Islet precursor cell (in vitro differentiated cells): ENCODE measurements around the gene OPN4.
A peak's percentile ranks its signal among the peaks of the same experiment; 100 is the strongest.

Source experiments
- DNase-seq: peaks from one replicate; pipeline ENCODE4 v3.0.0-alpha.2; 2018

The OPN4 gene

GRCh38 chr10:86662186-86663045 lies 8.1 kb downstream of the OPN4 start:
- DNase-seq = no peak

GRCh38 chr10:86663046-86663345 lies 8.6 kb downstream of the OPN4 start:
- DNase-seq = no peak

- DNase-seq = no peak
Observed at GRCh38 chr10:86663576-86664339, 9.4 kb downstream of the OPN4 start.

GRCh38 chr10:86664341-86665217 lies 10.2 kb downstream of the OPN4 start:
- no peak for DNase-seq

- no peak for DNase-seq
Observed at GRCh38 chr10:86665218-86665607, 10.9 kb downstream of the OPN4 start.

GRCh38 chr10:86665868-86666267 lies 11.5 kb downstream of the OPN4 start:
- peak; percentile 85 for DNase-seq

GRCh38 chr10:86666538-86666937 lies 12.2 kb downstream of the OPN4 start:
- no peak for DNase-seq

GRCh38 chr10:86667421-86668181 lies 13.3 kb downstream of the OPN4 start:
- DNase-seq = no peak

GRCh38 chr10:86668297-86669165 lies 14.2 kb downstream of the OPN4 start, which contains the start of gene LDB3:
LDB3 (plus strand) TSS chr10:86668511; CDS start chr10:86668692, 181 bp downstream.
- peak; percentile 91 for DNase-seq

- no peak for DNase-seq
Observed at GRCh38 chr10:86670290-86670811, 16.0 kb downstream of the OPN4 start.

GRCh38 chr10:86670876-86671275 lies 16.5 kb downstream of the OPN4 start:
- no peak for DNase-seq

GRCh38 chr10:86671419-86671818 lies 17.1 kb downstream of the OPN4 start:
- no peak for DNase-seq

- DNase-seq = peak; percentile 83
Observed at GRCh38 chr10:86671985-86672710, 17.8 kb downstream of the OPN4 start.

- no peak for DNase-seq
Observed at GRCh38 chr10:86673216-86673826, 19.0 kb downstream of the OPN4 start.

GRCh38 chr10:86673827-86674581 lies 19.7 kb downstream of the OPN4 start:
- DNase-seq = peak; percentile 65

GRCh38 chr10:86674912-86675311 lies 20.6 kb downstream of the OPN4 start:
- no peak for DNase-seq

- no peak for DNase-seq
Observed at GRCh38 chr10:86677374-86677773, 23.0 kb downstream of the OPN4 start.

GRCh38 chr10:86678999-86679792 lies 24.8 kb downstream of the OPN4 start:
- DNase-seq = no peak
